ENCODE data around the gene SUCLA2. TPM values are rescaled to one million over a fixed set of nuclear protein-coding genes. Genes with fewer than 3 reads are reported as not detected.

Gene SUCLA2
- total RNA-seq, 2 donors from 2014 or later: 78.8 to 79.0 TPM

DNA sequence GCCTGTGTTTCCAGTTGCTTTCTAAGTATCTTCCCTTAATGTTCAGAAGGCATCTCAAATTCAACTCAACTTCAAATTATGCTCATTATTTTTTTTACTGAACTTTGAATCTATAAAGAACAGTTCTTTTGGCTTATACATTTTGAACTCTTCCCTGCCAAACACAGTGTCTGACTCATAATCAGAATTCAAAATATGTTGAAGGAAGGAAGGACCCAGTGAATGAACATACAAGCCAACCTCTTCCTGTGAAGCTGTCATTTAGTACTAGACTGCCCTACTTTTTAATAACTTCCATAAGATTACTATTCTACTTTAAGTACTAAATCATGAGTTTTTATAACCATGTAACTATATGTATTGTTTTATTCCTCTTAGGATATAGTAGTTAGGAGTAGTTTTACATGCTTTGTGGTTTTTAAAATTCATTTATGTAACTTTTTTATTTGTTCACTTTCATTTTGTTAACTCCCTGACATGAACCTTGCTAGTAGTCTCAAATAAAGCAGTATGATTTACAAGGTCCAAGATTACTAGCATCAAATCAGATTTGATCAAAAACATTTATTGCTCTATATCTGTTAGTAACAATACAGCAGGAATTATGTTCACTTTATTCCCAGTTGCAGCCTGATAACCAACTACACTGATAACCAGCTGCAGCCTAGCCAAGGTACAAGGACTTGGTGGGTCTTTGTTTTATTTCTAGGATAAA lies 42.9 kb upstream of the SUCLA2 start:
- Mint-ChIP-seq H3K27ac (no peak overlapping the region), H3K27me3 (ENCODE audit: insufficient read depth) (no peaks in the 10 kb centered on the region), H3K4me3 (no peak overlapping the region), H3K9me3 (peaks cover 14% of the 10 kb centered on the region), H3K36me3 (ENCODE audit: low read depth) (peaks cover 76% of the 10 kb centered on the region), H3K4me1 (peaks cover 7% of the 10 kb centered on the region)
- Histone ChIP-seq H3K9me3 (ENCODE audit: control insufficient read depth, low read length) (peaks cover 31% of the 10 kb centered on the region), H3K27me3 (ENCODE audit: control insufficient read depth, insufficient read depth, low read length, poor library complexity, severe bottlenecking) (no peaks in the 10 kb centered on the region), H3K4me3 (ENCODE audit: low read length) (no peak overlapping the region), H3K4me1 (ENCODE audit: control insufficient read depth, insufficient read depth, low read length) (peaks cover 2% of the 10 kb centered on the region), H3K9ac (ENCODE audit: extremely low read depth, low read length, poor library complexity, severe bottlenecking) (no peak overlapping the region), H3K27ac (ENCODE audit: low read depth, low read length) (no peak overlapping the region), H3K36me3 (ENCODE audit: control insufficient read depth, insufficient read depth, low read length) (peaks cover 84% of the 10 kb centered on the region)
- no peak for DNase-seq
- TF ChIP-seq, protein P1, sequence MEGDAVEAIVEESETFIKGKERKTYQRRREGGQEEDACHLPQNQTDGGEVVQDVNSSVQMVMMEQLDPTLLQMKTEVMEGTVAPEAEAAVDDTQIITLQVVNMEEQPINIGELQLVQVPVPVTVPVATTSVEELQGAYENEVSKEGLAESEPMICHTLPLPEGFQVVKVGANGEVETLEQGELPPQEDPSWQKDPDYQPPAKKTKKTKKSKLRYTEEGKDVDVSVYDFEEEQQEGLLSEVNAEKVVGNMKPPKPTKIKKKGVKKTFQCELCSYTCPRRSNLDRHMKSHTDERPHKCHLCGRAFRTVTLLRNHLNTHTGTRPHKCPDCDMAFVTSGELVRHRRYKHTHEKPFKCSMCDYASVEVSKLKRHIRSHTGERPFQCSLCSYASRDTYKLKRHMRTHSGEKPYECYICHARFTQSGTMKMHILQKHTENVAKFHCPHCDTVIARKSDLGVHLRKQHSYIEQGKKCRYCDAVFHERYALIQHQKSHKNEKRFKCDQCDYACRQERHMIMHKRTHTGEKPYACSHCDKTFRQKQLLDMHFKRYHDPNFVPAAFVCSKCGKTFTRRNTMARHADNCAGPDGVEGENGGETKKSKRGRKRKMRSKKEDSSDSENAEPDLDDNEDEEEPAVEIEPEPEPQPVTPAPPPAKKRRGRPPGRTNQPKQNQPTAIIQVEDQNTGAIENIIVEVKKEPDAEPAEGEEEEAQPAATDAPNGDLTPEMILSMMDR (conservative IDR thresholded peaks at IDR 0.05): no peak

DNA sequence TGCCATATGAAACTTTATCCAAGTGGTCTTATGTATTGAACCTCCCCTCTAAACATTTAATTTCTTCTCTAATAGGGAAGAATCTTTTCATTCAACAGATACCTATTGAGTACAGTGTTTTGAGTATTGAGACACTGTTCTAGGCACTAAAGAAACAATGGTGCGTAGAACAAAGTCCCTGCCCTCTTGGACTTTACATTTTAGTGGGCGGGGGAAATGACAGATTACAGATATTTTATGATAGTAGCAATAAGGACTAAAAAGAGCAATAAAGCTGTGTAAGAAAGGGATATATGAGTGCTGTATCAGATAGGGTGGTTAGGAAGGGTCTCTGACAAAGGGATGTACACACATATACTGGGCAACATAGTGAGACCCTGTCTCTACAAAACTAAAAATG lies 41.8 kb upstream of the SUCLA2 start:
- TF ChIP-seq, protein P1 (conservative IDR thresholded peaks at IDR 0.05): no peak

DNA sequence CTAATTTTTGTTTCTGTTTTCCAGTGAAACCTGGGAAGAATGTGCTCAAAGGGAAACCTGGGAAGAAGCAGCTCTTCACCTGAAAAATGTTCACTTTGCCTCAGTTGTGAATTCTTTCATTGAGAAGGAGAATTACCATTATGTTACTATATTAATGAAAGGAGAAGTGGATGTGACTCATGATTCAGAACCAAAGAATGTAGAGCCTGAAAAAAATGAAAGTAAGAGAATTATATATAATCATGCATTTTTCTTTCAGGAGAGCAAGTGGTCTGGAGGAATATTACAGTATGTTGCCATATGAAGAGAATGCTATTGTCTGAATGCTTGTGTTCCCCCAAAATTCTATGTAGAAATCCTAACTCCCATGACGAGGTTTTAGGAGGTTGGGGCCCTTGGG lies 39.8 kb upstream of the SUCLA2 start:
- H3K4me3 Mint-ChIP-seq: no peak overlapping the region
- TF ChIP-seq, protein P1 (conservative IDR thresholded peaks at IDR 0.05): no peak
- H3K9me3 ChIP-seq (ENCODE audit: control insufficient read depth, low read length): peaks cover 31% of the 10 kb centered on the region
- no peak for DNase-seq
- H3K27me3 Mint-ChIP-seq (ENCODE audit: insufficient read depth): no peaks in the 10 kb centered on the region
- H3K36me3 Mint-ChIP-seq (ENCODE audit: low read depth): peaks cover 51% of the 10 kb centered on the region
- H3K4me3 ChIP-seq (ENCODE audit: low read length): peak overlapping the region; percentile 66
- WGBS, 2 experiments (ENCODE audit: insufficient coverage in 1 of 2, insufficient read length in 1 of 2): 100% methylated on average over 1 of the region's 1 CpG; no CpG with 5 or more reads in 1 of the 2 experiments
- no peak overlapping the region for H3K27ac Mint-ChIP-seq
- H3K27ac ChIP-seq (ENCODE audit: low read depth, low read length): no peak overlapping the region
- H3K9ac ChIP-seq (ENCODE audit: extremely low read depth, low read length, poor library complexity, severe bottlenecking): no peak overlapping the region
- H3K9me3 Mint-ChIP-seq: peaks cover 14% of the 10 kb centered on the region
- H3K36me3 ChIP-seq (ENCODE audit: control insufficient read depth, insufficient read depth, low read length): peaks cover 58% of the 10 kb centered on the region
- H3K4me1 Mint-ChIP-seq: peaks cover 15% of the 10 kb centered on the region
- H3K4me1 ChIP-seq (ENCODE audit: control insufficient read depth, insufficient read depth, low read length): peaks cover 2% of the 10 kb centered on the region
- H3K27me3 ChIP-seq (ENCODE audit: control insufficient read depth, insufficient read depth, low read length, poor library complexity, severe bottlenecking): no peaks in the 10 kb centered on the region

More for the DNA sequence above, 41.8 kb upstream of the SUCLA2 start:
- peaks cover 31% of the 10 kb centered on the region for H3K9me3 ChIP-seq (ENCODE audit: control insufficient read depth, low read length)
- no peak overlapping the region for H3K4me3 ChIP-seq (ENCODE audit: low read length)
- Mint-ChIP-seq H3K27me3 (ENCODE audit: insufficient read depth) (no peaks in the 10 kb centered on the region), H3K36me3 (ENCODE audit: low read depth) (peaks cover 66% of the 10 kb centered on the region), H3K4me3 (no peak overlapping the region), H3K9me3 (peaks cover 14% of the 10 kb centered on the region), H3K4me1 (peaks cover 10% of the 10 kb centered on the region), H3K27ac (no peak overlapping the region)
- H3K27ac ChIP-seq (ENCODE audit: low read depth, low read length): no peak overlapping the region
- H3K27me3 ChIP-seq (ENCODE audit: control insufficient read depth, insufficient read depth, low read length, poor library complexity, severe bottlenecking): no peaks in the 10 kb centered on the region
- peaks cover 2% of the 10 kb centered on the region for H3K4me1 ChIP-seq (ENCODE audit: control insufficient read depth, insufficient read depth, low read length)
- WGBS, 2 experiments (ENCODE audit: insufficient coverage in 1 of 2, insufficient read length in 1 of 2): 91 to 96% methylated on average over 2 of the region's 2 CpGs
- peaks cover 74% of the 10 kb centered on the region for H3K36me3 ChIP-seq (ENCODE audit: control insufficient read depth, insufficient read depth, low read length)
- no peak overlapping the region for H3K9ac ChIP-seq (ENCODE audit: extremely low read depth, low read length, poor library complexity, severe bottlenecking)
- no peak for DNase-seq

Data from endodermal cell (in vitro differentiated cells).